A673 (cell line): ENCODE data around the gene UVSSA. TPM values are rescaled to one million over a fixed set of nuclear protein-coding genes. Genes with fewer than 3 reads are reported as not detected.

Experiments used
- BruUV-seq: library from RNA; stranded (reverse); fragments of 400-500 nt; replicated peaks from 2 replicates; lab custom pipeline; 2021; lab: Mats Ljungman, UMichigan
- CTCF ChIA-PET: fragments of 300-600 bp; sonication (Branson Sonifier 250); formaldehyde crosslinking; loops from one replicate; lab custom pipeline; 2022; ENCODE audit warnings: antibody characterized with exemption; lab: Charles Lee
- POLR2A ChIA-PET: fragments of 300-600 bp; sonication (Branson Sonifier 250); formaldehyde crosslinking; loops from one replicate; lab custom pipeline; 2022; ENCODE audit warnings: antibody characterized with exemption; ENCODE audit not compliant: low non-redundant PET; lab: Charles Lee
- DNase-seq: peaks from one replicate; pipeline ENCODE4 v3.0.0-alpha.2; 2015; ENCODE audit warnings: low spot score
- H3K27ac ChIP-seq: fragments of 200-600 bp; sonication (generic); 2 replicates; pipeline ENCODE4 v1.5.1; 2016; ENCODE audit warnings: mixed run types, low read depth, mild to moderate bottlenecking, mixed read lengths, antibody characterized with exemption, low read length; ENCODE audit not compliant: poor library complexity, severe bottlenecking
- H3K27me3 ChIP-seq: fragments of 200-600 bp; sonication (generic); replicated peaks from 2 replicates; pipeline ENCODE4 v1.6.1; 2017; ENCODE audit warnings: mixed run types, low read depth, mild to moderate bottlenecking, mixed read lengths, antibody characterized with exemption, low read length; ENCODE audit not compliant: insufficient read depth, poor library complexity
- H3K36me3 ChIP-seq: fragments of 200-600 bp; sonication (generic); 2 replicates; pipeline ENCODE4 v1.6.1; 2016; ENCODE audit warnings: mixed run types, mild to moderate bottlenecking, mixed read lengths, antibody characterized with exemption, low read length; ENCODE audit not compliant: insufficient read depth, poor library complexity, severe bottlenecking
- H3K4me1 ChIP-seq: fragments of 200-600 bp; sonication (generic); 2 replicates; pipeline ENCODE4 v1.6.1; 2017; ENCODE audit warnings: mixed run types, mild to moderate bottlenecking, mixed read lengths, antibody characterized with exemption, low read length; ENCODE audit not compliant: insufficient read depth, poor library complexity, severe bottlenecking
- H3K4me3 ChIP-seq: fragments of 200-600 bp; sonication (generic); 2 replicates; pipeline ENCODE4 v1.5.1; 2016; ENCODE audit warnings: low read depth, mixed run types, mild to moderate bottlenecking, mixed read lengths, low read length; ENCODE audit not compliant: poor library complexity, severe bottlenecking
- H3K9me3 ChIP-seq: fragments of 200-600 bp; sonication (generic); 2 replicates; pipeline ENCODE4 v1.6.1; 2016; ENCODE audit warnings: mixed run types, low read depth, mild to moderate bottlenecking, mixed read lengths, antibody characterized with exemption, low read length; ENCODE audit not compliant: poor library complexity, severe bottlenecking
- EZH2 ChIP-seq: fragments of 200-600 bp; sonication (generic); IDR thresholded peaks from 2 replicates; pipeline ENCODE4 v1.6.1; 2017; ENCODE audit warnings: borderline replicate concordance, low read depth, mild to moderate bottlenecking, mixed read lengths, antibody characterized with exemption, low read length; ENCODE audit not compliant: poor library complexity, severe bottlenecking
- intact Hi-C: fragments of 100-400 bp; cut with micrococcal nuclease; formaldehyde crosslinking; loops from one replicate; pipeline ENCODE4 v1.10.0; 2022; ENCODE audit not compliant: unreplicated experiment
- total RNA-seq: library from RNA; stranded (reverse); gene quantifications from 2 replicates; pipeline ENCODE4 v1.2.3, GENCODE V29; 2021
- TF ChIP-seq, protein P1 (sequence below): fragments of 300-800, 200-600 bp; sonication (generic); conservative IDR thresholded peaks from 2 replicates; pipeline ENCODE4 v1.5.1; 2017; ENCODE audit warnings: low read depth, mild to moderate bottlenecking, antibody characterized with exemption, low read length, moderate library complexity, mixed read lengths

UVSSA gene
- total RNA-seq, 1 experiment from 2014 or later, result 20.3 TPM

- intact Hi-C loops, result no loop called here
- Histone ChIP-seq H3K27ac (no peak overlapping the region), H3K4me3 (no peak overlapping the region), H3K36me3 (peaks cover 12% of the 10 kb centered on the region), H3K4me1 (peaks cover 17% of the 10 kb centered on the region), H3K27me3 (no peaks in the 10 kb centered on the region), H3K9me3 (no peaks in the 10 kb centered on the region)
- TF ChIP-seq, protein P1, sequence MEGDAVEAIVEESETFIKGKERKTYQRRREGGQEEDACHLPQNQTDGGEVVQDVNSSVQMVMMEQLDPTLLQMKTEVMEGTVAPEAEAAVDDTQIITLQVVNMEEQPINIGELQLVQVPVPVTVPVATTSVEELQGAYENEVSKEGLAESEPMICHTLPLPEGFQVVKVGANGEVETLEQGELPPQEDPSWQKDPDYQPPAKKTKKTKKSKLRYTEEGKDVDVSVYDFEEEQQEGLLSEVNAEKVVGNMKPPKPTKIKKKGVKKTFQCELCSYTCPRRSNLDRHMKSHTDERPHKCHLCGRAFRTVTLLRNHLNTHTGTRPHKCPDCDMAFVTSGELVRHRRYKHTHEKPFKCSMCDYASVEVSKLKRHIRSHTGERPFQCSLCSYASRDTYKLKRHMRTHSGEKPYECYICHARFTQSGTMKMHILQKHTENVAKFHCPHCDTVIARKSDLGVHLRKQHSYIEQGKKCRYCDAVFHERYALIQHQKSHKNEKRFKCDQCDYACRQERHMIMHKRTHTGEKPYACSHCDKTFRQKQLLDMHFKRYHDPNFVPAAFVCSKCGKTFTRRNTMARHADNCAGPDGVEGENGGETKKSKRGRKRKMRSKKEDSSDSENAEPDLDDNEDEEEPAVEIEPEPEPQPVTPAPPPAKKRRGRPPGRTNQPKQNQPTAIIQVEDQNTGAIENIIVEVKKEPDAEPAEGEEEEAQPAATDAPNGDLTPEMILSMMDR, result no peak
- TF ChIP-seq EZH2, result no peak
- ChIA-PET POLR2A (no interaction called here), CTCF (interaction anchor here (0.7 kb wide), 1 partner anchor 38 kb away, joined by 3 read pairs; no protein-coding TSS in a partner anchor)
- BruUV-seq, result TSS peak; percentile 40
- DNase-seq, result no peak
Observed at GRCh38 chr4:1307951-1308735, 38.9 kb upstream of the UVSSA start.

- H3K4me1 ChIP-seq, result peaks cover 17% of the 10 kb centered on the region
- peak overlapping the region; percentile 62 for H3K27ac ChIP-seq
- ChIA-PET CTCF (no interaction called here), POLR2A (no interaction called here)
- no peak overlapping the region for H3K4me3 ChIP-seq
- intact Hi-C loops, result no loop called here
- BruUV-seq, result no TSS peak
- H3K36me3 ChIP-seq, result peaks cover 23% of the 10 kb centered on the region
- peak; percentile 80 for DNase-seq
- TF ChIP-seq, protein P1, result no peak
- TF ChIP-seq EZH2, result no peak
- H3K9me3 ChIP-seq, result no peaks in the 10 kb centered on the region
- H3K27me3 ChIP-seq, result no peaks in the 10 kb centered on the region
Observed at GRCh38 chr4:1309261-1310010, 37.6 kb upstream of the UVSSA start.

DNA sequence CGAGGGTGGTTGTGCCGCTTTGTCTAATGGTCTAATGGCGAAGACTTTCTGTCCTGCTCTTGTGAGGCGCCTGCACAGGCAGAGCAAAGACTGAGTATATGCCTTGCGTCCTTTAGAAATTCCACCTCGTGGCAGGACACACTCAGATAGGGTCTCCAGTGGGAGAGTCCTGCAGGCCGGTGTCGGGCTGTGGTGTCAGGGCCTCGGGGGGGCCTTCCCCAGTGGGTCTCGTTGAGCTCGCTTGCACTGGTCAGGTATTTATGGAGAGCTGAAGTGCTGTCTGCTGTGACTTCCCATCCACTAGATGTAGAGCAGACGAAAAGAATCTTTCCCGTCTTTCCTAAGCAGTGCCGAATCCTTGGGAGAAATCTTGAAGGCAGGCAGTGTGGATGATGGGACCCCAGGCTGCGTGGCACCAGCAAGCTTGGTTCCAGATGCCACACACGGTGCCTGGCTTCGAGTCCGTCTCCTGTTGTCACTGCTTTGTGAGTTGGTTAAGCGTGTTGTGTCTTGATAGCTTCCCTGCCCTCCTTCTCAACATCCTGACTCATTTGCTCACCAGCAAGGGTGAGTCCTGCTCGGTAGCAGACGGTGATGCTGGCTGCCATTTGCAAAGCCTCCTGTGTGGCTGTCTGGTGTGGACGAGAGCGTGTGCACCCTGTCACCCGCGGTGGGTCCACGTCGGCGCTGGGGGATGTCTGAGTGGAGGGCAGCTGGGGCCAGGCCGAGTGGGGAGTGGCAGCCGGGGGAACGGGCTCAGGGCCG, 36.8 kb upstream of the UVSSA start:
- H3K27ac ChIP-seq, result peak overlapping the region; percentile 42
- no peak overlapping the region for H3K4me3 ChIP-seq
- peaks cover 17% of the 10 kb centered on the region for H3K4me1 ChIP-seq
- peaks cover 24% of the 10 kb centered on the region for H3K36me3 ChIP-seq
- CTCF ChIA-PET, result no interaction called here
- TF ChIP-seq, protein P1, result no peak
- intact Hi-C loops, result no loop called here
- H3K27me3 ChIP-seq, result no peaks in the 10 kb centered on the region
- DNase-seq, result no peak
- H3K9me3 ChIP-seq, result no peaks in the 10 kb centered on the region
- POLR2A ChIA-PET, result no interaction called here
- no TSS peak for BruUV-seq
